GM12891 (cell line): ENCODE data around the gene BCL2.

Experiments used
- PAX5 ChIP-seq: IDR thresholded peaks from 2 replicates; pipeline ENCODE4 v1.6.1; 2011; ENCODE audit warnings: low read length, moderate library complexity, mild to moderate bottlenecking; ENCODE audit not compliant: insufficient read depth, severe bottlenecking
- POLR2A ChIP-seq: IDR thresholded peaks from 2 replicates; pipeline ENCODE4 v1.6.1; 2011; ENCODE audit warnings: low read depth, low read length, control low read depth
- POLR2AphosphoS5 ChIP-seq: IDR thresholded peaks from 2 replicates; pipeline ENCODE4 v1.6.1; 2011; ENCODE audit warnings: low read depth, low read length, control low read depth
- POU2F2 ChIP-seq: IDR thresholded peaks from 2 replicates; pipeline ENCODE4 v1.6.1; 2011; ENCODE audit warnings: low read depth, mild to moderate bottlenecking, control low read depth, low read length, moderate library complexity
- SPI1 ChIP-seq: IDR thresholded peaks from 2 replicates; pipeline ENCODE4 v1.6.1; 2011; ENCODE audit warnings: low read depth, low read length, control low read depth
- TAF1 ChIP-seq: IDR thresholded peaks from 2 replicates; pipeline ENCODE4 v1.6.1; 2011; ENCODE audit warnings: low read depth, low read length, control low read depth

- peak; percentile 62 for TF ChIP-seq POLR2A
- TF ChIP-seq TAF1 = no peak
- TF ChIP-seq PAX5 = no peak
- peak; percentile 57; the same call in 1 of the 2 replicates for TF ChIP-seq POLR2AphosphoS5
- TF ChIP-seq POU2F2 = no peak
- TF ChIP-seq SPI1 = no peak
Measured at GRCh38 chr18:63152791-63153190, 166.8 kb downstream of the BCL2 start.
